ENCODE measurements around the gene MGMT. TPM values are rescaled to one million over a fixed set of nuclear protein-coding genes. Genes with fewer than 3 reads are reported as not detected.

The MGMT gene
- polyA plus RNA-seq, 3 donors: 9.5 to 23.5 (median 17.5) TPM

GRCh38 chr10:129586898-129587443, 119.9 kb downstream of the MGMT start:
- Histone ChIP-seq H4K20me1 (ENCODE audit: insufficient read depth, low read length) (no peaks in the 10 kb centered on the region), H3K9ac (ENCODE audit: insufficient read depth, low read length, poor library complexity, severe bottlenecking) (no peak overlapping the region), H3K4me3 (replicated peaks in 1 of 3; ENCODE audit: low read depth in 2 of 3, low read length in 3 of 3) (no peak overlapping the region), H3K36me3 (replicated peaks in 1 of 2; ENCODE audit: control insufficient read depth in 1 of 2, insufficient read depth in 2 of 2, low read length in 2 of 2) (no peaks in the 10 kb centered on the region), H3K27ac (ENCODE audit: low read depth in 1 of 2, low read length in 2 of 2) (no peak overlapping the region), H3K4me1 (ENCODE audit: control insufficient read depth in 1 of 2, insufficient read depth in 2 of 2, low read length in 2 of 2) (no peaks in the 10 kb centered on the region), H2AFZ (ENCODE audit: insufficient read depth, low read depth, low read length, poor library complexity, severe bottlenecking) (no peak overlapping the region), H3K79me2 (ENCODE audit: insufficient read depth, low read length) (no peaks in the 10 kb centered on the region), H3K4me2 (replicated peaks; ENCODE audit: extremely low read depth, low read length, poor library complexity, severe bottlenecking) (no peak overlapping the region), H3K27me3 (ENCODE audit: control insufficient read depth in 2 of 2, insufficient read depth in 2 of 2, low read length in 2 of 2) (no peaks in the 10 kb centered on the region), H3K9me3 (replicated peaks in 1 of 2; ENCODE audit: control insufficient read depth in 1 of 2, insufficient read depth in 1 of 2, low read length in 2 of 2) (peaks cover 69 to 71% of the 10 kb centered on the region in 2 donors)
- no peak for DNase-seq
- Mint-ChIP-seq H3K27me3 (ENCODE audit: low read depth in 3 of 3) (no peaks in the 10 kb centered on the region), H3K9me3 (peaks cover 44 to 83% (median 73%) of the 10 kb centered on the region in 7 donors), H3K4me3 (no peak overlapping the region), H3K4me1 (no peaks in the 10 kb centered on the region), H3K27ac (no peak overlapping the region), H3K36me3 (peaks cover 8 to 21% of the 10 kb centered on the region in 2 donors)
- no CpG with 5 or more reads among the region's 2 CpGs for WGBS (ENCODE audit: insufficient coverage)
- intact Hi-C loops (cut with micrococcal nuclease): no loop called here
- TF ChIP-seq CTCF (IDR thresholded peaks at IDR 0.05): no peak

GRCh38 chr10:129589546-129589945, 122.5 kb downstream of the MGMT start:
- no peak for DNase-seq
- H3K9me3 Mint-ChIP-seq: peaks cover 43 to 89% (median 79%) of the 10 kb centered on the region in 7 donors
- no peaks in the 10 kb centered on the region for H3K4me1 Mint-ChIP-seq

More at GRCh38 chr10:129589546-129589945, 122.5 kb downstream of the MGMT start:
- Histone ChIP-seq H3K4me3 (replicated peaks in 1 of 3; ENCODE audit: low read depth in 2 of 3, low read length in 3 of 3) (no peak overlapping the region), H3K4me1 (ENCODE audit: control insufficient read depth in 1 of 2, insufficient read depth in 2 of 2, low read length in 2 of 2) (no peaks in the 10 kb centered on the region), H2AFZ (ENCODE audit: insufficient read depth, low read depth, low read length, poor library complexity, severe bottlenecking) (no peak overlapping the region), H3K4me2 (replicated peaks; ENCODE audit: extremely low read depth, low read length, poor library complexity, severe bottlenecking) (no peak overlapping the region), H3K9ac (ENCODE audit: insufficient read depth, low read length, poor library complexity, severe bottlenecking) (no peak overlapping the region), H4K20me1 (ENCODE audit: insufficient read depth, low read length) (no peaks in the 10 kb centered on the region), H3K27ac (ENCODE audit: low read depth in 1 of 2, low read length in 2 of 2) (no peak overlapping the region), H3K27me3 (ENCODE audit: control insufficient read depth in 2 of 2, insufficient read depth in 2 of 2, low read length in 2 of 2) (no peaks in the 10 kb centered on the region), H3K79me2 (ENCODE audit: insufficient read depth, low read length) (no peaks in the 10 kb centered on the region), H3K36me3 (replicated peaks in 1 of 2; ENCODE audit: control insufficient read depth in 1 of 2, insufficient read depth in 2 of 2, low read length in 2 of 2) (no peaks in the 10 kb centered on the region), H3K9me3 (replicated peaks in 1 of 2; ENCODE audit: control insufficient read depth in 1 of 2, insufficient read depth in 1 of 2, low read length in 2 of 2) (peaks cover 79 to 93% of the 10 kb centered on the region in 2 donors)
- TF ChIP-seq CTCF (IDR thresholded peaks at IDR 0.05): no peak
- peak overlapping the region in 1 of 7 donors; percentile 47 for H3K27ac Mint-ChIP-seq
- intact Hi-C loops (cut with micrococcal nuclease): no loop called here
- peaks cover 8 to 22% of the 10 kb centered on the region in 2 donors for H3K36me3 Mint-ChIP-seq
- H3K27me3 Mint-ChIP-seq (ENCODE audit: low read depth in 3 of 3): no peaks in the 10 kb centered on the region
- 99% methylated on average over 9 of the region's 9 CpGs for WGBS (ENCODE audit: insufficient coverage)
- no peak overlapping the region for H3K4me3 Mint-ChIP-seq

Measured in CD14-positive monocyte (primary cell).